Measurements from ENCODE around the gene GNAT3.

The GNAT3 gene

GRCh38 chr7:80463272-80463920 is 48.5 kb downstream of the GNAT3 start:
- DNase-seq (ENCODE audit: low read depth in 2 of 2): no peak

DNA sequence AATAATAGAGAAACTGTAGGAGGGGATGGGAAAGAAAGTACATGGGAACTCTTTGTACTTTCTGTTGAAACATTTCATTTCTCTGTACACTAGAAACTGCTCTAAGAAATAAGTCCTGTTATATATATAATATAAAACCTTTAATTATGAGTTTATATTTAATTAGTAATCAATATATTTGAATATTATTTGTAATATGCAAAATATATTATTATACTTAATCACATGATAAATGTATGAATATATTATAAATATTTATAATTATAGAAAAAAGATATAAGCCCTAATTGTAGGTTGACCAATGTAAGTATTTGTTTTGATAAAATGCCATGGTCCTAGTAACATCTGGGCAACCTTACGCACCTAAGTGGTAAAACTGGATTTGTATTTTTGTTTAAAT is 51.0 kb downstream of the GNAT3 start:
- DNase-seq (ENCODE audit: low read depth in 2 of 2): no peak

DNA sequence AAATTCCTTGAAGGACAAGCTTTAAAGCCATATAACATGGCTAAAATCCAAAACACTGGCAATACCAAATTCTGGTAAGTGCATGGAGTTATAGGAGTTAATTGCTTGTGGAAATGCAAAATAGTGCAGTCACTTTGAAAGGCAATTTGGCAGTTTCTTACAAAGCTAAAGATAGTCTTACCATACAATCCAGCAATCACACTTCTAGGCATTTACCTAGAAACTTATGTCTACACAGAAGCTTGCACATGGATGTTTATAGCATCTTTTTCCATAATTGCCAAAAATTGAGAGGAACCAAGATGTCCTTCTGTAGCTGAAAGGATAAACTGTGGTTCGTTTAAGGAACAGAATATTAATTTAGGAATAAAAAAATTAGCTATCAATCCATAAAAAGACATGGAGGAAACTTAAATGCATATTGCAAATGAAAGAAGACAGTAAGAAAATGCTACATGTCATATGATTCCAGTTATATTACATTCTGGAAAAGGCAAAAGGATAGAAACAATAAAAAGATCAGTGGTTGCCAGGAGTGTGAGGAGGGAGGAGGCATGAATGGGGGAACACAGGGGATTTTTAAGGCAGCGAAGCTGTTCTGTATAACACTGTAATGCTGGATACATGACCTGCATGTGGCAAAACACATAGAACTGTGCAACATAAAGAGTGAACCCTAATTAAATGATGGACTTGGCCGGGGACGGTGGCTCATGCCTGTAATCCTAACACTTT is 51.9 kb downstream of the GNAT3 start:
- no peak for DNase-seq (ENCODE audit: low read depth in 2 of 2)

GRCh38 chr7:80458822-80459725 is 52.8 kb downstream of the GNAT3 start:
- no peak for DNase-seq (ENCODE audit: low read depth in 2 of 2)

DNA sequence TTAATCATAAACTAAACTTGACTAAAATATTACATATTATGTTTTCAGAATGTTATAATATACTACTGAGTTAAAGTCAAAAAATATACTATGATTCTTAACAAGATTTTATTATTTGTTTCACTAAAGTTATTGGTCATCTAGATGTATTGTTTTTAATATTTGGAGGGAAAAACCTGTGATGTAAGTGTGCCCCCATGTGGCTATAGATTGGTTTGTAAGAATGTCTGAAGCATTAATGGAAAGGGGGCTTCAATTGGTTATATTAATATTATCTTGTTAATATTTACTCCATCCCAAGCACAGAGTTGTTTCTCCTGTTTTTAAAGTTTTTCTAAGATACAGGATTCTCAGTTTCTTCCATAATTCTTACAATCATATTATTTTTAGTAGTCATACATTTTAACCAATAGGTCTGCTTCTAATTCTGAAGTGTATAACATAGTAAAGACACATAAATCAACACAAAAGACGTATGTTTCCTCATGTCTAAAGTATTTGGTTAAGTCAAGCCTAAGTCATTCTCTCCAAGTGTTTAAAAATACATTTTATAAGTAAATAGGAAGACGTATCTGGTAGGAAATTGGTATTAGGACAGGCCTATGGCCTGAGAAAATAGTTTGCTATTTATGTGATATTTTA is 58.0 kb downstream of the GNAT3 start:
- DNase-seq (ENCODE audit: low read depth in 2 of 2): no peak

- no peak for DNase-seq (ENCODE audit: low read depth in 2 of 2)
Measured at GRCh38 chr7:80450621-80451308, 61.1 kb downstream of the GNAT3 start.

DNA sequence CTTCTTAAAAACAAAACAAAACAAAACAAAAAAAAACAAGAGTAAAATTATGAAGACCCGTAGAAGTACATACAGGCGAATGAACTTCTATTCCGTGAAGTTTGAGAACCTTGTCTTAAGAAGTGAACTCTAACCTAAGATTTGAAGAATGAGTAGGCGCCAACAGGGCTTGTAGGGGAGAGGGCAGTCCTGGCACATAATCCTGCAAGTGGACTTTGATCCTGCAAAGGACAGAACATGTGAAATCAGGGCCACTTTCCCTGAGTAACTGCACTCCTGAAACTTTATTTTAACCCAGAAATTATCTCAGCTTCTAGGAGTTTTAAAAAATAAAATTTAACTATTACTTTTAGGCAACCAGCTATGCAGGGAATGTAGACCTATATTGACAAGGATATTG is 62.0 kb downstream of the GNAT3 start:
- DNase-seq (ENCODE audit: low read depth in 2 of 2): no peak

DNA sequence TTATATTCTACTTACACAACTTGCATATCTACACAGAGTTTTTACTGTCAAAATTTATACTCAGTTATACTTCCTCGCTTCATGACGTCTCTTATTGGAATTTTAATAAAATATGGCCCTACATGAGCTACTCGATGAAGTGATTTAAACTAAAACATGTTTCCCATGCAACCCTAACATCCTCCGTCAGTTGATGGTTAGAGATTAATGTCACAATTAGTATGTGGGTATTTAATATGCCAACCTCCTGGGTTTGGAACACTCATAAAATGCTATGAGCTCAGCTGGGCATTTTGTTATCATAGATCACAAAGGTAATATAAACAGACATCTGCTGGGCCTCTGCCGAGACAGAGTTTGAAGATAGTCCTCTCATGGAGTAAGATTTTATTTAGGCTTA is 66.5 kb downstream of the GNAT3 start:
- DNase-seq (ENCODE audit: low read depth in 2 of 2): no peak

DNA sequence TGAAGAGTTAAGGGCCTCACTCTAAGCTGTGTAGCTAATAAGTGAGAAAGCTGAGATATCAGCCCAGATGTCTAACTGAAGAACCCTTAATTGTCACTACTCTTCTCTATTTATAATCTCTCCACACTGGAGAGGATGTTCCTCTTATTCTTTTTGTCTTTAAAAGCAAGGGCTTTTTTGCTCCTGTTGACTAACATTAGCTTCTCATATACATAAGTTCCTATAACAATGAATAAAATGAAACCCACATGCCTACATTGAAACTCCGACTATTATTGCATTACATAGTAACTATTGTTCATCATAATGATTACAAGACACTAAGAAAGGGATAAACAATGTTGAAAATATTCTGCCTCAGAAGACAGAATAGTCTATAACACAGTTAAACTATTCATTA is 67.1 kb downstream of the GNAT3 start:
- no peak for DNase-seq (ENCODE audit: low read depth in 2 of 2)

- no peak for DNase-seq (ENCODE audit: low read depth in 2 of 2)
Measured at GRCh38 chr7:80443325-80443724, 68.5 kb downstream of the GNAT3 start.

- no peak for DNase-seq (ENCODE audit: low read depth in 2 of 2)
Measured at GRCh38 chr7:80440883-80441282, 71.0 kb downstream of the GNAT3 start.

DNA sequence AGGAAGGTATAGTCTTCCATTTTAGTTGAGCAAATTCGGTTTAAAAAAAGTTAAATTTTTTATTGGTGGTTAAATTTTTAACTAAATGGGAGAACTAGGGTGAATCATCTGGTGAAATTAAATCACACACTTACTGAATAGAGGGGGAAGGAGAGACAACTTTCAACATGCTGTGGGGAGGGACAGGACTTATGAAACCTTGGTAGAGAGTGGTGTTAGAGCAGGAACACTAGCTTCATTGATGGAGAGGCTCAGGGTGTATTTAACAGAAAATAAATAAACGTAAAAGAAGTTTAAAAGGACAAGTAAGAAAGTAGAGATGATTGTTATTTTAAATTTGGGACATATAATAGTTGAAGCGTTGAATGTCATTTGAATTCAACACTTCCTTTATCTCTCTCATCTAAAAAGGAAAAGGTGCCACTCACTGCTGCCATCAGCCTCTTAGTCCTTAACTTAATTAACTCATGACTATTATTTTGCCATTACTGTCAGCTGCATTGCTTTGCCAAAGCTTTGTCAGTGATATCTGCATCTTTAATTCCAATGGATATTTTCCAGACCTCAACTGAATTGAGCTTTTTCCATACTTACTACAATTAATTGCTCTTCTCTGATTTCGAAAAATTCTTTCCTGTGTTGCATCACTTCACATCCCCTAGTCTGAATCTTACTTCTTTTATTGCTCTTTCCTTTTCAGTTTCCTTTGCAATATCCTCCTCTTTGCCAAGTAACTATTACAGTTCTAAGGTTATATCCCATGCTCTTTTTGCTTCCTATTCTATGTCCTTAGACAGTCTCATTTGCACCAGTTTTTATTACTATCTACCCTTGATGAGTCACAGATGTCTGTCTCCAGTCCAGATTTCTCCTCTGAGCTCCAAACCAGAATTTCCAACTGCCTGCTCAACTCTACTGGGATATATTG is 71.7 kb downstream of the GNAT3 start:
- no peak for DNase-seq (ENCODE audit: low read depth in 2 of 2)

- no peak for DNase-seq (ENCODE audit: low read depth in 2 of 2)
Measured at GRCh38 chr7:80435521-80435920, 76.3 kb downstream of the GNAT3 start.

DNA sequence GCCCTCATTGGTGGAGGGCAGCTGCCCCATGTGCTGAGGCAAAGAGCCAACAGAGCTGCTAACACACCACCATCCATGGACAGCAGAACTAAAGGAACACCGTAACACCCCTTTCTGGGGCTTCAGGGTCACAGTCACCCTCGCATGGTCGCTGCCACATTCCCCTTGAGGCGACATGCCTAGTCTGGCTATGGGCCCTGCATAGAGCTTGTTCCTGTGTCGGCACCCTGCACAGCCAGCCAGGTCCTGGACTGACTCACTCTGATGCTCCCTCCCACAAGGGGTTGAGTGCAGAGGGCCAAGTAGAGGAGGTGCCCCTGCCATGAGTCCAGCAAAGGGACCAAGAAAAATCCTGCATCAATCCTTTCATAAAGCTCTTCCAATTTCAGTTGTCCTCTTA is 77.8 kb downstream of the GNAT3 start:
- no peak for DNase-seq (ENCODE audit: low read depth in 2 of 2)

- no peak for DNase-seq (ENCODE audit: low read depth in 2 of 2)
Measured at GRCh38 chr7:80432166-80432565, 79.7 kb downstream of the GNAT3 start.

DNA sequence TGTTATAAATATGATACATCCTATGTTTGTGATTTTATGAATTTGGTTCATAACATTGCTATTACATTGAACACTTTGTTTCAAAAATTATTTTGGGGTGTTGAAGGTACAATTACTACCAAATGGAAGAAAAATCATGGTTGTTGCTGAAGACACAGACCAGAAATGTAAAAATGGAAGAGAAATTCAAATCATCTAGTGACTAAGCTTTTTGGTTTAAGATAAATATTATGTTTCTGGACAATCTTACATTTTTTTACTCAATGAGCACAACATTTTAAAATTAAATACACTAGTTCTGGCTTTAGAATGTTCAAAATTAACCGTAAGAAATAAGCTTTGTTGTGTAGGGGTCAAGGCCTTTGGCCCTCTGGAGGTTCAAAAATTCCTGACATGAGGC is 82.7 kb downstream of the GNAT3 start:
- DNase-seq (ENCODE audit: low read depth in 2 of 2): no peak

- no peak for DNase-seq (ENCODE audit: low read depth in 2 of 2)
Measured at GRCh38 chr7:80428161-80429054, 83.5 kb downstream of the GNAT3 start.

GRCh38 chr7:80427218-80427617 is 84.6 kb downstream of the GNAT3 start:
- DNase-seq (ENCODE audit: low read depth in 2 of 2): no peak

DNA sequence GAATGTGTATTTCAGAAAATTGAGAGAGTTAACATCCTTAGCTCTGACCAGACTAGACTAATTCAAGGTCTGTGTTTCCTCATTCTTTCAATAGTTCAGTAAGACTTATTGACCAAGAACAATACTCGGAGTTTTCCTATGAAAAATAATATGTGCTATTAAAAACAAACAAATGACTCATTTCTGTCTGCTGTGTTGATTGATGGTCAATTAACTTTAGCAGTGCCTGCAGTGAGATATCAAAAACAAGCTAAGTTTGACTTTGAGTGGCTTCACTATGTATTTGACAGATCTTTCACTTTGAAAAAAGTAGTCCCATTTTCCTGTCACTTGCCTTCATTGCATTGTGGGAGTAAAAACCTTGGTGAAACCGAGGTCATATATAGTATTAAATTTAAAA is 91.0 kb downstream of the GNAT3 start:
- DNase-seq (ENCODE audit: low read depth in 2 of 2): no peak
